Right ventricle myocardium superior (tissue), 1 donor: ENCODE measurements around the gene SCN4B. TPM values are rescaled to one million over a fixed set of nuclear protein-coding genes. Genes with fewer than 3 reads are reported as not detected.

Experiments used
- ATAC-seq: fragments of 200-7000 bp; cut with Tn5 transposase; one replicate; pipeline ENCODE4 v1.9.1; 2020; ENCODE audit warnings: mild to moderate bottlenecking; ENCODE audit not compliant: poor library complexity
- DNase-seq: peaks from one replicate; pipeline ENCODE4 v3.0.0-alpha.2; 2020
- intact Hi-C: fragments of 100-400 bp; cut with DNase I; formaldehyde crosslinking; loops from one replicate; pipeline ENCODE4 v1.11.2; 2022
- total RNA-seq: library from RNA; stranded (reverse); fragmentation: NEBNext Ultra II Directional; extraction: Animal tissue kit (Norgen Biotek cat#: 25700); gene quantifications from one replicate; pipeline ENCODE4 v1.2.1, GENCODE V29; 2021
- donor health status: DM: no; HTN: yes; CAD: no; lungs with severe emphysema.

SCN4B gene
- total RNA-seq, 1 donor from 2014 or later = 12.0 TPM

DNA sequence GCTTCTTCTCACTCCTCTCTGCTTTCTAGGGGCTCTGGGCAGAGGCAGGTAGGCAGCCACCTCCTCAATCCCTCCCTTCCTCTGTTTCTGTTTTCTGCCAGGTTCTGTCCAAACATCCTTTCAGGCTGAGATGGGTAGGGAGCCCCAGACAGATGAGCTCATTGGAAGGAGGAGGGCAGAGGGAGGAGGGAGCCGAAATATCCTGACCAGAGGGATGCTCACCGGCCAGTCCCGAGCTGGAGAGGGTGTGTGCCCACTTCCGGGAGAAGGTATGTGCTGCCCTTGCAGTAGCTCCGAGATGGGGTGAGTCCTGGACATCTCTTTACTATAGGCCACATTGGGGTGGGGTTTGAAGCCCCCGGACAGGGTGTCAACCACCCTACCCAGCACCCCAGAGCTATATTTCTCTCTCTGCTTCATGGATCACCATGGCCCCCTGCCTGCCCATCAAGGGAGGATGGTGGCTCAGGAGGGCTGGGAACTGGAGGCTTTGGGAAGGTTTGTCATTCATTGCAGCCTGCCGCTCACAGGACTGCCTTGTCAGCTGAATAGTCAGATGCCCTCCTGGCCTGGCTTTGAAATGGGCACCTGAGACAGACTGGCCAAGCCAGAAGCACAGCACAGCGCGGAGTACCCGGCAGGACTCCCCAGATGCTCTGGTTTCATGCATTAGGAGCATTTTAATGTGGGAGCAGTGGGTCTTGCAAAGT is 4.7 kb upstream of the SCN4B start:
- no peak for ATAC-seq
- intact Hi-C loops = no loop called here
- peak; percentile 20 for DNase-seq

DNA sequence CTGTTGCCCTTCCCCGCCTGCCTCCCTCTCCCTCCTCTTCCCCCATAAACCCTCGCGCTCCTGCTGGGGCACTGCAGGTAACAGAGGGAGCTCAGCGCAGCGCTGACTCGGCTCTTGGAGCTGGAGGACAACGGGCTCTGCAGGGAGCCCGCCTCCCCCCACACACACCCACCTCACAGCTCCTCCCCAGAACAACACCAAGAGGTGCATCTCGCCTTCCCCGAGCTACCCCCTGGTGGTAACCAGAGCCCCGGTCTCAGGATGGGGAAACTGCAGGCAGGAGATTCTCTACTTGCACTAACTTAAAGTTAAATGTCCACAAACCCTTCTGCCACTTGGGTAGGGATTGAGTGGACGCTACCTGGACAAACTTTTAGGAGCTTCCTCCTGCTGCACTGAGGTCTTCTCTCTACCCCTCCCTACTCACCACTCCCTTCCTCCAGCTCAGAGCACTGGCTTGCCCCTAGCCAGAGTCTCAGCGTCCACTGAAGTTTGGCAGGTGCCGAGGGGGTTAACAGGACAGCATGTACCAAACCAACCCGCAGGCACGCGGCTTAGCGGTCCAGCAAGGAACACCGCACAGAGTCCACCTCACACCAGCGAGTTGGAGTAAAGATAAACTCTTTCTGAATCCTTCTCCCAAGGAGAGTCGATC is 4.0 kb upstream of the SCN4B start:
- ATAC-seq = peak; percentile 45
- intact Hi-C loops = no loop called here

DNA sequence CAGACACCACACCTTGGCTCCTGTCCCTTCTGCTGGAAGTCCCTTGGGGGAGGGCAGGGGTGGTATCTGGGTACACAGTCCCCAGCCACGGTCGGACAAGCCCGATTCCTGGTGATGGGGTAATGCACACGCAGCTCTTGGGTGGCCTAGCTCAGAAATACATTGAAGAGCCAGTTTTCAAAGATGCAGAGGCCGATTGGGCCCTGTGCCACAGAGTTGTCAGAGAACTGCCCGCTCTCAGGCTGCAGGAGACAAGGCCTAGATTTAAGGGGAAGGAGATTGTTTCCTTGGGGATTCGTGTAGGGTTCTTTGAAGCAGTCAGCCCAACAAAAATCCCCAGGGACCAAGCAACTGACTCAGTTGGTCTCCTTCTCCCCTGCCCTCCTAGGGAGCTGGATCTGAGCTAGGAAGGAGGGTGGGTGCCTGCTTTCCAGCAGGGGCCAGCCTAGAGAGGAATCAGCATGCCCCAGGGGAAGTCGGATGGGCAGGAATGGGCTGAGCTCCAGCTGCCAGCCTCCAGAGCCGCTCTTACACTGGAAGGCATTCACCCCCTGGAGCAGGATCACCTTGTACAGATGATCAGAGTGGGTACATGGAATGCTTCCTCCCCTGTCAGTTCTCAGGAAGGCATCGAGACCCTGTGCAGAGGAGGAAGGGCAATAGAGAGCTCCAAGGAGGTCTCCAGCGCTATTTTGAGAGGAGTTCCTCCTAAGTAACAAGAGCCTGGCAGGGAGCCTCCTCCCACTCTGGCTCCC is 3.3 kb upstream of the SCN4B start:
- intact Hi-C loops = no loop called here
- no peak for DNase-seq
- ATAC-seq = no peak

More for the DNA sequence above, 4.0 kb upstream of the SCN4B start:
- no peak for DNase-seq

GRCh38 chr11:118154641-118155040 is 2.0 kb upstream of the SCN4B start:
- intact Hi-C loops = no loop called here
- DNase-seq = no peak
- no peak for ATAC-seq

- intact Hi-C loops = no loop called here
- DNase-seq = no peak
- ATAC-seq = no peak
These were observed 1.4 kb upstream of the SCN4B start for GRCh38 chr11:118153976-118154375.

- no peak for ATAC-seq
- intact Hi-C loops = no loop called here
- no peak for DNase-seq
These were observed 893 bp upstream of the SCN4B start for GRCh38 chr11:118153516-118153915.

GRCh38 chr11:118152020-118152551 is 537 bp downstream of the SCN4B start:
- intact Hi-C loops = no loop called here
- no peak for ATAC-seq

GRCh38 chr11:118151431-118151830 is 1.2 kb downstream of the SCN4B start:
- intact Hi-C loops = no loop called here
- no peak for DNase-seq

More at GRCh38 chr11:118152020-118152551, 537 bp downstream of the SCN4B start:
- no peak for DNase-seq

DNA sequence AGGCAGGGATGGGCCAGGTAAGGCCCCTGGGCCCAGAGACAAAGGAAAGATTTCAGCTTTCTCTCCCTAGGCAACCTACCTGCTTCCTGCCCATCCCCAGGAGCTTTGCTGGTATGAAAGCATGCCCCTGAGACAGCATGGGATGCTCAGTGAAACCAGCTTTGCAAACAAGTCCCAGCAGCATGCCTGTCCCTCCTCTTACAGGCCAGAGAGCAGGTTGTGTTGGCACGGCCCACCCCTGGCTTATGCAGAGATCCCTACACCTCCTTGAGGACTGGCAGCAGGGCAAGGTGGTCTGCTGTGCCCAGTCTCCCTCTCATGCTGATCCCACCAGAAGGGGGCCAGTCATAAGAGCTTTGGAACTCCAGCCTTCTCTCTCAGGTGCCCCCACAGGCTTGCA is 3.1 kb downstream of the SCN4B start:
- no peak for ATAC-seq
- no peak for DNase-seq
- intact Hi-C loops = loop anchor here (5.0 kb wide), 2 partner anchors 143 to 162 kb away; partner anchors contain the start of gene IL10RA

More at GRCh38 chr11:118151431-118151830, 1.2 kb downstream of the SCN4B start:
- no peak for ATAC-seq

DNA sequence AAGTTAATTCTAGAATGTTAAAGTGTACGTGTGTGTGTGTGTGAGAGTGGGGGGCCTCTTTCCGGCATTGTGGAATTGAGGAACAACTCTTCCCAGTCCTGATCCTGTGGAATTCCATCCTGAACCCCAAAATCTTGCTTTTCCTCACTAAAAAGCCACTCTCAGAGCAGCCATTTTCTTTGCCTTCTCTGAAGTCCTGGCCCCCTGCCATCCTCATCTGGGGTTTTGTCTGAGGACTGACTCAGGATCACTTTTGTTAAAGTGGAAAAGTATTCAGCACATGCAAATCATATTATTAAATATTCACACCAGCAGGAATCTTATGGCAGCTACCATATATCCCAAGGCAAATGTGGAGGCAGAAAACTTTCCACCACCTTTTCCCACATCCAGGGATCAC is 3.8 kb downstream of the SCN4B start:
- peak; percentile 35 for DNase-seq
- intact Hi-C loops = loop anchor here (5.0 kb wide), 2 partner anchors 143 to 162 kb away; partner anchors contain the start of gene IL10RA

DNA sequence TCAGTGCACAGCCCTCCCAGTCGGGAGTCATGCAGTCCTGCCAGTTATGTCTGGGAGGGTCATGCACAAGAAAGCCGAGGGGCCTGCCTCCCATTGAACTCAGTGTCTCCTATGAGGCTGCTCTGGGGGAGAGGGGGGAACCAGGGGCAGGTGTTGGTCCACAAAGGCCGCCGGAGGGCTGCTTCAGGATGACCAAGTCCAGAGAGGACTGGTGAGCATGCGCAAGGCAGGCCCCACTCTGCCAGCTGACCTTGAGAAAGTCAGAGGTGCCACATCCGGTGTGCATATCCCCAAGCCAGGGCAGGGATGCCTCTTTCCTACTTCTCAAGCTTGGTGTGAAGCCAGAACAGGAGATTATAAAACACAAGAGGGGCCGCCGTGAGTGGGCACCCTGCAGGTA is 4.4 kb downstream of the SCN4B start:
- DNase-seq = peak; percentile 41
- intact Hi-C loops = loop anchor here (5.0 kb wide), 2 partner anchors 144 to 161 kb away; partner anchors contain the start of gene IL10RA
- ATAC-seq = no peak

More for the DNA sequence above, 3.8 kb downstream of the SCN4B start:
- no peak for ATAC-seq

DNA sequence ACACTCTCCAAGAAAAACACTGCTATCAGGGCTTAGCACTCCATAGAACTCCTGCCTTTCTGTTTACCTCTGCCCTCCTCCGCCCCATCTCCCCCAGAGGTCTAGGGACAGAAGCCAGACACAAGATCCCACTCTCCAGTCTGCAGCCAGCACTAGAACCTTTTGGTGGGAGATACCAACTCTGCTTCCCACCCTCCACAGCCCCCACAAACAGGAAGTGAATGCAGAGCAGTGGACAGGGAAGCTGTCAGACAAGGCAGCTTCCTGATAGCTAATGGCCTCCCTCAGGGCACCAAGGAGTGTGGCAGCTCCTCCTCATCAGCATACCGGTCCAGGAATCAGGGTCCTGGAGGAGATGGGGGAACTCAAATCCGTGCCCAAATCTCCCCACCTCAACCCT is 5.1 kb downstream of the SCN4B start:
- intact Hi-C loops = loop anchor here (5.0 kb wide), 2 partner anchors 145 to 160 kb away; partner anchors contain the start of gene IL10RA
- ATAC-seq = no peak
- peak; percentile 9 for DNase-seq

DNA sequence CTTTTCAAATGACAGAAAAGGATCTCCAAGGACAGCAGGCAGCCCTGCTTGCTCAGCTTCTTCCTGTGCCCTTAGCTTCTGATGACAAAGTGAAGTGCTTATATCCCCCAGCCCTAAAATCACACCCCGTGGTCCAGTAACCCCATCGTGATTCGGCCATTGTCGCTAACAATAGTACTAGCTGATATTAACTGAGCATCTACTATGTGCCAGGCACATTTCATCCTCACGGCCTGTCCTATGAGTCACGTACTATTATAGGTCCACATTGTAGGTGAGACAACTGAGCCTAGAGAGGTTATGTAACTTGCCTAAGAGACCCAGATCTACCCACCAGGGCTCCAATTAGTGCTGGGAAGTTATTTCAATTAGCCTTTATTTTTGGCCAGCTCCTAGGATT is 6.1 kb downstream of the SCN4B start:
- ATAC-seq (no peak), DNase-seq (no peak)
- intact Hi-C loops = loop anchor here (5.0 kb wide), 2 partner anchors 146 to 159 kb away; partner anchors contain the start of gene IL10RA

DNA sequence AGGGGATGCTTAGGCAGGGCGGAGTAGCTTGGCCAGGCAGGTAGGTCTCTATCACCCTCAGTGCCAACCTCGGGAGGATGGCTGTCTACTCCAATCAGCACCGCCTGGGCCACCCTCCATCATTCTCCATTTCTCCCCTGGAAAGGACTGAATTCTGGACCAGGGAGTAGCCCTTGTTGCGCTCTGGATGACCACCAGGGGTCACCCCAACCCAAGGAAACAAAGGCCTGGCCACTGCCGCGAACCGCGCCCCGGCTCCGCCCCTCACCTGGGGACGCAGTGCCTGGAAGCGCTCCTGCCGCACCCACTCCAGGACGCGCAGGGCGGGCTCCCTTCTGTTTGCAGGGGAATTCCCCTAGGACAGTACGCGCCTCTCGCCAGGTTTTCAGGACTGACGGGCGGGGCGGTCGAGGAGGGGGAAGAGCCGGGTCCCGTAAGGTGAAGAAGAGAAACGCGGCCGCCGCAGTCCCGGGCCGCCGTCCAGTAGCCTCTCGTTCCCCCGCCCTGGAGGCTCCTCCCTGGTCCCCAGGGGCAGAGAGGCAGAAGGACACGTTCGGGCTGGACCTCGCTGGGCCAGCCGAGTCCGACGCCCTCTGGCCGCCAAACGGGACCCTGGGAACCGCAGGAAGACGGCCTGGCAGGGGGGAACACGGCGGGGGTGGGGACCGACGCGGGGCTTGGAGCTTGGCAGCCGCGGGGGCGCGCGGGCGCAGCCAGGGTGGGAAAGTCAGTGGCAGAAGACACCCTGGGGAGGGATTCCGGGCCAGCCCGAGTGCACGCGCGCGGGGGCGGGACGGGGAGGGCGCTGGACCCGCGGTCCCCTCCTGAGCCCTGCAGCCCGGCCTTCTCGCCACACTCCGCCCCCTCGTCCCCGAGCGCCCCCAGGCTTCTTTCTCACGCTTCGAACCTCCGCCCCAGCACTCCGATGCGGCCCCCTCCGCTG is 7.1 kb downstream of the SCN4B start:
- ATAC-seq (peak; percentile 92), DNase-seq (peak; percentile 91)
- intact Hi-C loops = loop anchor here (5.0 kb wide), 2 partner anchors 147 to 158 kb away; partner anchors contain the start of gene IL10RA

GRCh38 chr11:118144301-118145268 is 8.0 kb downstream of the SCN4B start:
- intact Hi-C loops = loop anchor here (5.0 kb wide), 2 partner anchors 148 to 157 kb away; partner anchors contain the start of gene IL10RA
- ATAC-seq (peak; percentile 65), DNase-seq (peak; percentile 45)

DNA sequence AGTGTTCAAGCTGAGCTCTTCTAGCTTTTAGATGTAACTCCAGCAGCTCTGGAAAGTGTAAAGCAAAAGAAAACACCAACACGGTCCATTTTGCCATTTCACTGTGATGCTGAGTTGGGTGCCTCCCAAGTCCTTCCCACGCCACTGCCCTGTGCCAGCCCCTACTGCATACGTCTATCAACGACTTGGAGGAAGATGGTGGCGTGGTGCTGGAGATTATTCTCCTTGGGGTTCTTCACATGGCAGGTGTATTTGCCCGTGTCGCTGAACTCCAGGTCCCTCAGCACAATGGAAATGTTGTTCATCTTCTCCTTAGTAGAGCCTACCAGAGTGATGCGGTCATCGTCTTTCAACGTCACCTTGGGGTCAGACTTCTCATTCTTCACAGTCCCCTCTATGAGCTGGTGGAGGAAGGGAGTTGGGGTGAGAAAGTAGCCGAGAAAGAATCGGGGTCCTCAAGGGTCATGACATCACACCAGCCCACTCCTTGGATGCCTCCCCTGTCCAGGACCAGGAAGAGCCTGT is 8.9 kb downstream of the SCN4B start:
- intact Hi-C loops = no loop called here
- DNase-seq (peak; percentile 6), ATAC-seq (no peak)
